ENCODE measurements around the gene ARHGEF16.

Gene ARHGEF16

GRCh38 chr1:3456964-3457909 is 2.8 kb downstream of the ARHGEF16 start:
- no peak for TF ChIP-seq ZBTB7A (IDR thresholded peaks at IDR 0.05; ENCODE audit: low read depth)
- no peak for TF ChIP-seq CEBPB (IDR thresholded peaks at IDR 0.05)
- TF ChIP-seq FOXM1 (IDR thresholded peaks at IDR 0.05; ENCODE audit: borderline replicate concordance, low read depth): no peak

GRCh38 chr1:3457910-3458883 is 3.7 kb downstream of the ARHGEF16 start:
- TF ChIP-seq TCF12 (IDR thresholded peaks at IDR 0.05; ENCODE audit: low read depth) (no peak), EGR1 (IDR thresholded peaks at IDR 0.05) (no peak), REST (IDR thresholded peaks at IDR 0.05; ENCODE audit: low read depth) (no peak), MAX (IDR thresholded peaks at IDR 0.05) (no peak), ZBTB7A (IDR thresholded peaks at IDR 0.05; ENCODE audit: low read depth) (no peak), RAD21 (IDR thresholded peaks at IDR 0.05; ENCODE audit: low read depth) (no peak), USF1 (IDR thresholded peaks at IDR 0.05) (no peak), TEAD4 (IDR thresholded peaks at IDR 0.05) (no peak), TAF1 (IDR thresholded peaks at IDR 0.05; ENCODE audit: low read depth) (no peak), CEBPB (IDR thresholded peaks at IDR 0.05) (no peak), NFIC (IDR thresholded peaks at IDR 0.05) (no peak), YY1 (IDR thresholded peaks at IDR 0.05; ENCODE audit: low read depth) (no peak)

GRCh38 chr1:3459051-3459908 is 4.8 kb downstream of the ARHGEF16 start:
- TF ChIP-seq CREB1 (IDR thresholded peaks at IDR 0.05; ENCODE audit: low read depth) (no peak), ZBTB7A (IDR thresholded peaks at IDR 0.05; ENCODE audit: low read depth) (no peak), NFIC (IDR thresholded peaks at IDR 0.05) (no peak), RAD21 (IDR thresholded peaks at IDR 0.05; ENCODE audit: low read depth) (no peak), MAX (IDR thresholded peaks at IDR 0.05) (no peak), EGR1 (IDR thresholded peaks at IDR 0.05) (no peak), REST (IDR thresholded peaks at IDR 0.05; ENCODE audit: low read depth) (no peak), TAF1 (IDR thresholded peaks at IDR 0.05; ENCODE audit: low read depth) (no peak), USF1 (IDR thresholded peaks at IDR 0.05) (no peak), CEBPB (IDR thresholded peaks at IDR 0.05) (no peak), TEAD4 (IDR thresholded peaks at IDR 0.05) (no peak), TCF12 (IDR thresholded peaks at IDR 0.05; ENCODE audit: low read depth) (no peak), FOXM1 (IDR thresholded peaks at IDR 0.05; ENCODE audit: borderline replicate concordance, low read depth) (no peak), EP300 (IDR thresholded peaks at IDR 0.05; ENCODE audit: borderline replicate concordance) (no peak), YY1 (IDR thresholded peaks at IDR 0.05; ENCODE audit: low read depth) (no peak)

- TF ChIP-seq NFIC (IDR thresholded peaks at IDR 0.05) (no peak), REST (IDR thresholded peaks at IDR 0.05; ENCODE audit: low read depth) (no peak), EP300 (IDR thresholded peaks at IDR 0.05; ENCODE audit: borderline replicate concordance) (no peak), CEBPB (IDR thresholded peaks at IDR 0.05) (no peak), TCF12 (IDR thresholded peaks at IDR 0.05; ENCODE audit: low read depth) (no peak), USF1 (IDR thresholded peaks at IDR 0.05) (no peak)
These were observed 5.6 kb downstream of the ARHGEF16 start for GRCh38 chr1:3459940-3460671.

Measured in Ishikawa (cell line).